Measurements from ENCODE around the gene MED23. TPM values are rescaled to one million over a fixed set of nuclear protein-coding genes. Genes with fewer than 3 reads are reported as not detected.

Gene MED23
- total and polyA plus RNA-seq, 9 of the 15 experiments (the other 6 are each of a cell fraction or from before 2014, with no cell fraction given): 13.7 to 61.2 (median 27.2) TPM

- no peak for DNase-seq (ENCODE audit: extremely low read depth in 1 of 4, low spot score in 3 of 4)
- Histone ChIP-seq H3K9me3 (replicated peaks; ENCODE audit: control insufficient read depth, insufficient read depth, low read depth, low read length) (no peaks in the 10 kb centered on the region), H3K4me3 (no peak overlapping the region), H3K9ac (ENCODE audit: insufficient read depth in 1 of 2, low read depth in 2 of 2, low read length in 2 of 2) (no peak overlapping the region), H3K27me3 (ENCODE audit: control insufficient read depth in 2 of 2, insufficient read depth in 2 of 2, low read length in 2 of 2) (no peaks in the 10 kb centered on the region), H3K9me1 (ENCODE audit: control insufficient read depth, insufficient read depth, low read length) (no peaks in the 10 kb centered on the region), H2AFZ (ENCODE audit: low read depth, low read length) (no peak overlapping the region), H3K79me2 (ENCODE audit: control insufficient read depth, insufficient read depth, low read length) (no peaks in the 10 kb centered on the region), H3K4me1 (replicated peaks in 1 of 2; ENCODE audit: control insufficient read depth in 2 of 2, insufficient read depth in 2 of 2, low read length in 2 of 2) (peaks cover 4 to 30% of the 10 kb centered on the region in 2 experiments), H4K20me1 (replicated peaks; ENCODE audit: control insufficient read depth, insufficient read depth, low read length) (no peaks in the 10 kb centered on the region), H3K36me3 (ENCODE audit: control insufficient read depth, insufficient read depth, low read length) (peaks cover 48% of the 10 kb centered on the region), H3K27ac (ENCODE audit: extremely low read depth, low read depth, low read length) (no peak overlapping the region), H3K4me2 (ENCODE audit: insufficient read depth, low read length) (no peak overlapping the region)
- ChIA-PET CTCF (ENCODE audit: low intra/inter-chr PET ratio) (no interaction called here), POLR2A (interaction anchor here (0.8 to 1.9 kb wide), 3 partner anchors 8 to 563 kb away, joined by 3 to 4 read pairs (median 4); no protein-coding TSS in a partner anchor)
- TF ChIP-seq KLF13 (tag; IDR thresholded peaks at IDR 0.05; ENCODE audit: borderline replicate concordance, low read depth): no peak
- no peak for TF ChIP-seq ZNF12 (CRISPR knock-in tag; IDR thresholded peaks at IDR 0.05)
- TF ChIP-seq SLC30A9 (CRISPR knock-in tag; IDR thresholded peaks at IDR 0.05): no peak
- TF ChIP-seq IRF2 (CRISPR knock-in tag; IDR thresholded peaks at IDR 0.05): no peak
- TF ChIP-seq SRF (CRISPR knock-in tag; IDR thresholded peaks at IDR 0.05): no peak
- no peak for TF ChIP-seq RHOXF2B (CRISPR knock-in tag; conservative IDR thresholded peaks at IDR 0.05)
- TF ChIP-seq ZNF76 (CRISPR knock-in tag; IDR thresholded peaks at IDR 0.05; ENCODE audit: borderline replicate concordance): no peak
- BruUV-seq (replicated peaks): no TSS peak
- no peak for FAIRE-seq
- intact Hi-C loops (cut with micrococcal nuclease): no loop called here
- 92% methylated on average over 2 of the region's 2 CpGs for WGBS (ENCODE audit: insufficient coverage, low coverage, missing lambda C conversion rate)
- in situ Hi-C loops (cut with MboI): no loop called here
- peak; percentile 30; the same call in 2 of the 3 replicates for ATAC-seq
Measured at GRCh38 chr6:131655951-131656350, 27.9 kb upstream of the MED23 start.
